ENCODE measurements around the gene C1QTNF8. TPM values are rescaled to one million over a fixed set of nuclear protein-coding genes. Genes with fewer than 3 reads are reported as not detected.

Gene C1QTNF8
- total RNA-seq, 1 donor = not detected

DNA sequence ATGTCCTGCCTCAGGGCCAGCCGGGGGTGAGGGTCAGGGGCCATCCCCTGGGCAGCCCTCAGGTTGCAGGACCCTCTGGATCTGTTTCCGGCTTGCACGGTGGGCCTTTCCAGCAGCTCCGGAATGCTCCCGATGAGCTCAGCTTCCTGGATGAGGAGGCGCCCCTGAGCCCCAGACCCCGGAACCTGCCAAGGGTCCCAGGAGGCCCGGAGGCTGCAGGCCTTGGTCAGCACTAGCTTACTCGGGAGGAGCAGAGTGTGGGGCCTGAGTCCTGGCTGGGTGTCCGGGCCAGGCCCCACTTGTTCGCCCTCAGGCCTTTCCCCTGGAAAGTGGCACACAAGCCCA, 7.6 kb upstream of the C1QTNF8 start:
- DNase-seq (ENCODE audit: low read depth) = no peak
- H3K4me3 ChIP-seq (ENCODE audit: low read depth, low read length) = no peak overlapping the region
- no peak for TF ChIP-seq CTCF (IDR thresholded peaks at IDR 0.05; ENCODE audit: insufficient read depth, low read length)

DNA sequence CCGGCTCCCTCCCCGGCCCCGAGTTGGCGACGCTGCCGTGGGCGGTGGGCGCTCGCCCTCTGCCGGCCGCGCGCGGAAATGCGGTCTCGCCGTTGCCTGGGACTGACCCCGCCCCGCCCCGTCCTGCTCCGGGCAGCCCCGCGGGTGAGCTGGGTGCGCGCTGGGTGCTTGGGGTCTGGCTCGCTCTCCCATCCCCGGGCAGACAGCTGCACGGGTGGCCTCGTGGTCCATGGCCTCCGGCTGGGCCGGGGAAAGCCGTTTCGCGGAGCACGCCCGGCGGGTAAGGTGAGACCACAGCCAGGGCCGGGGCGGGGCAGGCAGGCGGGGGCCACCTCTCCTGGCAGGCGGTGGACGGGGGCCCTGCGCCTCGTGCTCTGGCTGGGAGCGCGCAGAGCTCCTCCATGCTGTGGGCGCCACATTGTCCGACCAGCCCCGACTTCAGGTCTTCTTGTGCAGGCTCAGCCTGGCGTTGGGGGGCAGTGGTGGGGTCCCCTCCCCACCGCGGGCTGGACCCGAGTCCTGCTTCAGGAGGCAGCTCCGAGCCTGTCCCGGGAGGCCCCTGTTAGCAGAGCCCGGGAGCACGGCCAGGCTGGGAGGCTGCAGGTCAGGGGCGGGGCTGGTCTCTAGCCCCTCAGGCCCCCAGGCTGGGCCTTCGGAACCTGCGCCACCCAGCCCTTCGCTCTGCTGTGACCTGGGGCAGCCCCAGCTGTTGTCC, 7.0 kb upstream of the C1QTNF8 start:
- H3K4me3 ChIP-seq (ENCODE audit: low read depth, low read length) = no peak overlapping the region
- TF ChIP-seq CTCF (IDR thresholded peaks at IDR 0.05; ENCODE audit: insufficient read depth, low read length) = peak; percentile 55
- DNase-seq (ENCODE audit: low read depth) = no peak

DNA sequence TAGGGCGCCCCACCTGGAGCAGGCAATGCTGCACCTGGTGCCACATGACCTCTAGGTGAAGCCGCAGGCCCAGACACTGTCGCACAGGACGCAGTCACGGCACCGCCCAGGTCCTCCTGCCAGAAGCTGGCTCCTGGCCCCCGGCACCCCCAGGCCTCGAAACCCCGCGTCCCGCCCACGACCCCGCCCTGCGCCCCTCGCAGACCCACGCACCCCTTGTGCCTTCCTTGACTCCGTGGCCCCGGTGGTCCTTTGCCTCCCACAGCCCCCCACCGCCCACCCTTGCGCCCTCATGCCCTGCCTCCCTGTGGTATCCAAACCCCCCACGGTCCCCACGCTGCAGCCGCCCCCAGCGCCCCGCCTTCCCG, 6.3 kb upstream of the C1QTNF8 start:
- H3K4me3 ChIP-seq (ENCODE audit: low read depth, low read length) = no peak overlapping the region
- TF ChIP-seq CTCF (IDR thresholded peaks at IDR 0.05; ENCODE audit: insufficient read depth, low read length) = no peak
- DNase-seq (ENCODE audit: low read depth) = no peak

- DNase-seq (ENCODE audit: low read depth) = no peak
- H3K4me3 ChIP-seq (ENCODE audit: low read depth, low read length) = no peak overlapping the region
- TF ChIP-seq CTCF (IDR thresholded peaks at IDR 0.05; ENCODE audit: insufficient read depth, low read length) = no peak
Measured at GRCh38 chr16:1101573-1102332, 5.7 kb upstream of the C1QTNF8 start.

DNA sequence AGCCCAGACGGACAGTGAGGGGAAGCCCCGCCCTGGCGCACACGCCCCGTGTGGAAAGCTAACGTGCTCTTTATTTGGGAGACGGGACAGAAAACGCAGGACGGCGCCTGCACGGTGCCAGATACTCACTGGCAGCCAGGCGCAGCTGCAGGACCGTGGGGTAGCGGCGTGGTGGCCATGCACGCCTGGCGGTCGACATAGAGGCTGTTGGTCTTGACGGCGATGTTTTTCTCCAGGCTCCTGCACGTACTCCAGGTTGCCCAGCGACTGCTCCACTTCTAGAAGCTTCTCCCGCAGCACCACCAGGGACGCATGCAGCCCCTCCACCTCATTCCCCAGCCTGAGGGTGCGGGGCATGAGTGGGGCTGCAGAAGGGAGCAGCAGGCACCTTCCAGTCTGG, 5.1 kb upstream of the C1QTNF8 start:
- no peak for DNase-seq (ENCODE audit: low read depth)
- TF ChIP-seq CTCF (IDR thresholded peaks at IDR 0.05; ENCODE audit: insufficient read depth, low read length) = no peak
- H3K4me3 ChIP-seq (ENCODE audit: low read depth, low read length) = no peak overlapping the region

GRCh38 chr16:1100084-1100800, 4.2 kb upstream of the C1QTNF8 start:
- DNase-seq (ENCODE audit: low read depth) = no peak
- H3K4me3 ChIP-seq (ENCODE audit: low read depth, low read length) = no peak overlapping the region
- TF ChIP-seq CTCF (IDR thresholded peaks at IDR 0.05; ENCODE audit: insufficient read depth, low read length) = no peak

All from fibroblast of the aortic adventitia (primary cell).